Caco-2 (cell line): ENCODE measurements around the gene ARHGAP15. TPM values are rescaled to one million over a fixed set of nuclear protein-coding genes. Genes with fewer than 3 reads are reported as not detected.

Source experiments
- BruUV-seq: library from RNA; stranded (reverse); fragments of 400-500 nt; replicated peaks from 2 replicates; lab custom pipeline; 2021; lab: Mats Ljungman, UMichigan
- CTCF ChIA-PET: fragments of 300-600 bp; sonication (Branson Sonifier 250); formaldehyde crosslinking; loops from one replicate; lab custom pipeline; 2022; ENCODE audit warnings: antibody characterized with exemption; lab: Charles Lee
- POLR2A ChIA-PET: fragments of 300-600 bp; sonication (Branson Sonifier 250); formaldehyde crosslinking; loops from one replicate; lab custom pipeline; 2022; ENCODE audit warnings: antibody characterized with exemption; lab: Charles Lee
- DNase-seq, 2 experiments: peaks; one replicate each; pipeline versions ENCODE4 v3.0.0 to v3.0.0-alpha.2; 2020 to 2022
- H3K27me3 ChIP-seq: replicated peaks from 2 replicates; pipeline ENCODE4 v1.6.0; 2011; ENCODE audit warnings: low read length; ENCODE audit not compliant: control insufficient read depth, insufficient read depth
- H3K36me3 ChIP-seq: 2 replicates; pipeline ENCODE4 v1.5.1; 2011; ENCODE audit warnings: low read length; ENCODE audit not compliant: control insufficient read depth, insufficient read depth
- H3K4me1 ChIP-seq: fragments of 250-450 bp; sonication (Bioruptor Pico); 2 replicates; pipeline ENCODE4 v1.5.1; 2020; ENCODE audit warnings: mild to moderate bottlenecking
- H3K4me3 ChIP-seq: 2 replicates; pipeline ENCODE4 v1.5.1; 2011; ENCODE audit warnings: low read depth, mild to moderate bottlenecking, control low read depth, low read length
- H3K9me3 ChIP-seq: fragments of 250-450 bp; sonication (Bioruptor Pico); 2 replicates; pipeline ENCODE4 v1.5.1; 2020; ENCODE audit warnings: mild to moderate bottlenecking, moderate library complexity
- H3K27ac Mint-ChIP-seq: one replicate; pipeline ENCODE4 v1.8.0; 2022; ENCODE audit warnings: mixed read lengths; ENCODE audit not compliant: unreplicated experiment
- H3K27me3 Mint-ChIP-seq: one replicate; pipeline ENCODE4 v1.8.0; 2022; ENCODE audit warnings: mixed read lengths; ENCODE audit not compliant: insufficient read depth, unreplicated experiment
- H3K36me3 Mint-ChIP-seq: one replicate; pipeline ENCODE4 v1.8.0; 2022; ENCODE audit warnings: mild to moderate bottlenecking, mixed read lengths; ENCODE audit not compliant: insufficient read depth, unreplicated experiment
- H3K4me1 Mint-ChIP-seq: one replicate; pipeline ENCODE4 v1.8.0; 2022; ENCODE audit warnings: low read depth, mixed read lengths; ENCODE audit not compliant: unreplicated experiment
- H3K4me3 Mint-ChIP-seq: one replicate; pipeline ENCODE4 v1.8.0; 2022; ENCODE audit warnings: mild to moderate bottlenecking, moderate library complexity, mixed read lengths; ENCODE audit not compliant: unreplicated experiment
- H3K9me3 Mint-ChIP-seq: one replicate; pipeline ENCODE4 v1.8.0; 2022; ENCODE audit warnings: mixed read lengths; ENCODE audit not compliant: unreplicated experiment
- CTCF ChIP-seq, 2 experiments: fragments of 200-600 bp in 1 of 2; IDR thresholded peaks; 1 replicate in 1 of 2; 2 replicates in 1 of 2; pipeline versions ENCODE4 v1.5.1 to v1.8.0; 2011 to 2022; ENCODE audit warnings: antibody characterized with exemption in 1 of 2, control low read depth in 1 of 2, inconsistent platforms in 1 of 2, low read depth in 1 of 2, low read length in 1 of 2, mild to moderate bottlenecking in 1 of 2, moderate library complexity in 1 of 2; ENCODE audit not compliant: insufficient read depth in 1 of 2, severe bottlenecking in 1 of 2, unreplicated experiment in 1 of 2
- intact Hi-C: fragments of 100-400 bp; cut with micrococcal nuclease; formaldehyde crosslinking; loops from one replicate; pipeline ENCODE4 v1.10.0; 2022; ENCODE audit not compliant: unreplicated experiment
- total RNA-seq: library from RNA; stranded (reverse); gene quantifications from 2 replicates; pipeline ENCODE4 v1.2.3, GENCODE V29; 2022

The ARHGAP15 gene
- total RNA-seq, 1 experiment from 2014 or later: not detected

- CTCF ChIA-PET: no interaction called here
- BruUV-seq: no TSS peak
- no peak for TF ChIP-seq CTCF (IDR thresholded peaks at IDR 0.05; ENCODE audit: insufficient read depth in 1 of 2, low read depth in 1 of 2, low read length in 1 of 2, severe bottlenecking in 1 of 2, unreplicated experiment in 1 of 2)
- Histone ChIP-seq H3K9me3 (no peaks in the 10 kb centered on the region), H3K27me3 (no peaks in the 10 kb centered on the region), H3K4me1 (no peaks in the 10 kb centered on the region), H3K36me3 (no peaks in the 10 kb centered on the region), H3K4me3 (no peak overlapping the region)
- POLR2A ChIA-PET: no interaction called here
- peaks cover 13% of the 10 kb centered on the region for H3K27me3 Mint-ChIP-seq
- intact Hi-C loops: no loop called here
- H3K4me1 Mint-ChIP-seq: no peaks in the 10 kb centered on the region
- DNase-seq: no peak
- no peaks in the 10 kb centered on the region for H3K36me3 Mint-ChIP-seq
- H3K4me3 Mint-ChIP-seq: no peak overlapping the region
- H3K27ac Mint-ChIP-seq: no peak overlapping the region
- no peaks in the 10 kb centered on the region for H3K9me3 Mint-ChIP-seq
Observed at GRCh38 chr2:143344780-143345179, 215.6 kb downstream of the ARHGAP15 start.

GRCh38 chr2:143345887-143346787 lies 216.9 kb downstream of the ARHGAP15 start:
- no peak for DNase-seq
- no peaks in the 10 kb centered on the region for H3K9me3 Mint-ChIP-seq
- H3K27me3 Mint-ChIP-seq: peaks cover 13% of the 10 kb centered on the region
- no peaks in the 10 kb centered on the region for H3K4me1 Mint-ChIP-seq
- no peak for TF ChIP-seq CTCF (IDR thresholded peaks at IDR 0.05; ENCODE audit: insufficient read depth in 1 of 2, low read depth in 1 of 2, low read length in 1 of 2, severe bottlenecking in 1 of 2, unreplicated experiment in 1 of 2)
- BruUV-seq: no TSS peak
- no peak overlapping the region for H3K27ac Mint-ChIP-seq
- Histone ChIP-seq H3K27me3 (no peaks in the 10 kb centered on the region), H3K4me3 (no peak overlapping the region), H3K36me3 (no peaks in the 10 kb centered on the region), H3K4me1 (no peaks in the 10 kb centered on the region), H3K9me3 (no peaks in the 10 kb centered on the region)
- ChIA-PET CTCF (no interaction called here), POLR2A (interaction anchor here (0.6 kb wide), 1 partner anchor 58 kb away, joined by 4 read pairs; no protein-coding TSS in a partner anchor)
- no peaks in the 10 kb centered on the region for H3K36me3 Mint-ChIP-seq
- intact Hi-C loops: no loop called here
- H3K4me3 Mint-ChIP-seq: no peak overlapping the region

GRCh38 chr2:143347271-143347695 lies 218.1 kb downstream of the ARHGAP15 start:
- Mint-ChIP-seq H3K9me3 (no peaks in the 10 kb centered on the region), H3K4me3 (no peak overlapping the region), H3K4me1 (no peaks in the 10 kb centered on the region), H3K36me3 (no peaks in the 10 kb centered on the region), H3K27me3 (peaks cover 11% of the 10 kb centered on the region), H3K27ac (no peak overlapping the region)
- Histone ChIP-seq H3K36me3 (no peaks in the 10 kb centered on the region), H3K9me3 (no peaks in the 10 kb centered on the region), H3K27me3 (no peaks in the 10 kb centered on the region), H3K4me3 (no peak overlapping the region), H3K4me1 (no peaks in the 10 kb centered on the region)
- CTCF ChIA-PET: no interaction called here
- intact Hi-C loops: no loop called here
- POLR2A ChIA-PET: no interaction called here
- no peak for TF ChIP-seq CTCF (IDR thresholded peaks at IDR 0.05; ENCODE audit: insufficient read depth in 1 of 2, low read depth in 1 of 2, low read length in 1 of 2, severe bottlenecking in 1 of 2, unreplicated experiment in 1 of 2)
- DNase-seq: no peak
- no TSS peak for BruUV-seq
